Activated CD4-positive, CD25-positive, alpha-beta regulatory T cell (primary cell): ENCODE results near the gene CCHCR1.

Experiments used
- DNase-seq, 4 experiments: peaks; one replicate each; lab custom pipeline; 2025; lab: John Stamatoyannopoulos, UW

Gene CCHCR1

GRCh38 chr6:31103136-31103535, 54.5 kb downstream of the CCHCR1 start:
- no peak for DNase-seq

DNA sequence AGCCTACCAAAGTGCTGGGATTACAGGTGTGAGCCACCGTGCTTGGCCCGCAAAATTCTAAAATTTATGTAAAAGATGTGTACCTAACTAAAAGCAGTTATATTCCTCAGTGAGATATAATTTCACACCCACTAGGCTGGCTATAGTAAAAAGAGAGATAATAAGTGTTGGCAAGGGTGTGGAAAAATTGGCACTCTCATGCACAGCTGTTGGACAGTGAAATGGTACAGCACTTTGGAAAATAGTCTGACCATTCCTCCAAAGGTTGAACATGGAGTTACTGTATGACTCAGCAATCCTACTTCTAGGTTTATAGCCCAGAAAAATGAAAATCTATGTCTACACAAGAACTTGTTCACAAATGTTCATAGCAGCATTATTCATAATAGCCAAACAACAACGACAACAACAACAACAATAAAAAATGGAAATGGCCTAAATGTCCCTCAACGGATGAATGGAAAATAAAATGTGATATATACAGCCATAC, 59.1 kb downstream of the CCHCR1 start:
- DNase-seq, result no peak

- DNase-seq, result no peak
Measured at GRCh38 chr6:31096656-31097055, 60.9 kb downstream of the CCHCR1 start.

DNA sequence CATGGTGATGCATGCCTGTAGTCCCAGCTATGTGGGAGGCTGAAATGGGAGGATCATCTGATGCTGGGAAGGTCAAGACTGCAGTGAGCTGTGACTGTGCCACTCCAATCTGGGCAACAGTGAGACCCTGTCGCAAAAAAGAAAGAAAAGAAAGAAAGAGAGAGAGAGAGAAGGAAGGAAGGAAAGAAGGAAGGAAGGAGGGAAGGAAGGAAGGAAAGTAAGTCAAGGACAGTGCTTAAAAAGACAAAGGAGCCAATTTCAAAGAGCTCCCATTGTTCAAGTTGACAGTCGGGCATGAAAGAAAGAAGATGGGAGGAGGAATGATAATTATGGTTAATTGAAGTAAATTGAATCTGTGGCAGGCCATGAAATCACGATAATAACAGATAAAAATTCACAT, 61.4 kb downstream of the CCHCR1 start:
- no peak for DNase-seq

DNA sequence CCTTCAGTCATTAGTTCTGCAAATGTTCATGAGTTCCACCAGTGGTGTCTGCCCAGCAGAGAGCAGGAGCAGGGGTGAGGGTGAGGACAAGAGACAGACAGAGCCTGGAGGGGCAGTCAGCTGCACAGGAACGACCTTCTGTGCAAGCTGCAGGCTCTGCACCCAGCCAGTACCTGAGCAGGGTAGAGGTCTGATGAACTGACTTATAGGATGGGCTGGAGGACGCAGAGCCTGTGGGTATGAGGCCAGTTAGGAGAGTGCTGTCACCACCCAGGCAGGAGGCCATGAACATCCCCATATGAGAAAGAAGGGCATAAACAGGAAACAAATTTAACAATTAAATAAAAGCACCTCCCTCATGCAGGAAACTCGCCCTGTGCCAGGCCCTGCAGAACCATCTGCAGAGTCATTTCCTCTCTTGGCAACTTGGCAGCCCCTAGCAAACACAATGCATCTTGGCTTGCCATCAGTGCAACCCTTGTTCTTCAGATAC, 63.2 kb downstream of the CCHCR1 start:
- DNase-seq, result peak in 2 of 4 experiments; percentile 18 to 39

DNA sequence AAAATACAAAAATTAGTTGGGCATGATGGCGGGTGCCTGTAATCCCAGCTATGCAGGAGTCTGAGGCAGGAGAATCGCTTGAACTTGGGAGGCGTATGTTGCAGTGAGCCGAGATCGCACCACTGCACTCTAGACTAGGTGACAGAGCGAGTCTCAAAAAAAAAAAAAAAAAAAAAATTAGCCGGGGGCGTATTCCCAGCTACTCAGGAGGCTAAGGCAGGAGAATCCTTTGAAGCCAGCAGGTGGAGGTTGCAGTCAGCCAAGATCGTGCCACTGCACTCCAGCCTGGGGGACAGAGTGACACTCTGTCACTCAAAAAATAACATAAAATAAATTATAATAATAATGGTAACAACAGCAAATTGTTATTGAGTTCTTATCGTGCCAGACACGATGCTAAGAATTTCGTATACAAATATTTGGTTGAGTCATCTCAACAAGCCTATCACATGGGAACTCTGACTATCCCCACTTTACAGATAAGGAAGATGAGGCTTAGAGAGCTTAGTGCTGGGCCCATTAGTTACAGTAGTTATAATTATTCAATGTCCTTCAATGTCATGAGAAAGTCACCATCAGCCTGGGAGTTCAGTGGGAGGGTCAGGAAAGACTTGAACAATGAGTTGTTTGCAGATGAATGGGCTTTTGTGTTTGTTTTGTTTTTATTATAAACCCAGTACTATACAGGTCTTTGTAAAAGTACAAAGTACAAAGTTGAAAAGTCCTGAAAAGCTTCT, 64.7 kb downstream of the CCHCR1 start:
- DNase-seq, result no peak
